OCI-LY7 (cell line): Measurements from ENCODE around the gene LTB. TPM values are rescaled to one million over a fixed set of nuclear protein-coding genes. Genes with fewer than 3 reads are reported as not detected.

Experiments
- BruUV-seq: library from RNA; stranded (reverse); fragments of 400-500 nt; replicated peaks from 2 replicates; lab custom pipeline; 2021; lab: Mats Ljungman, UMichigan
- CTCF ChIA-PET: fragments of 300-600 bp; sonication (Branson Sonifier 250); formaldehyde crosslinking; loops from one replicate; lab custom pipeline; 2022; ENCODE audit warnings: antibody characterized with exemption; ENCODE audit not compliant: unreplicated experiment; lab: Charles Lee
- POLR2A ChIA-PET: fragments of 300-600 bp; sonication (Branson Sonifier 250); formaldehyde crosslinking; loops from one replicate; lab custom pipeline; 2022; ENCODE audit warnings: antibody characterized with exemption; lab: Charles Lee
- DNase-seq: peaks from one replicate; pipeline ENCODE4 v3.0.0-alpha.2; 2015; ENCODE audit warnings: low spot score
- H2AFZ ChIP-seq: fragments of 200-600 bp; sonication (generic), shearing (Covaris generic); 2 replicates; pipeline ENCODE4 v1.6.1; 2014; ENCODE audit warnings: mild to moderate bottlenecking, antibody characterized with exemption, low read length, moderate library complexity
- H3K27ac ChIP-seq: fragments of 200-600 bp; sonication (generic); 2 replicates; pipeline ENCODE4 v1.5.1; 2014; ENCODE audit warnings: mixed run types, low read depth, mild to moderate bottlenecking, moderate library complexity, low read length, inconsistent platforms; ENCODE audit not compliant: poor library complexity, severe bottlenecking
- H3K36me3 ChIP-seq: fragments of 200-600 bp; sonication (generic); 2 replicates; pipeline ENCODE4 v1.6.1; 2014; ENCODE audit warnings: mild to moderate bottlenecking, antibody characterized with exemption, low read length, moderate library complexity, mixed read lengths; ENCODE audit not compliant: insufficient read depth
- H3K4me1 ChIP-seq: fragments of 200-600 bp; sonication (generic); 2 replicates; pipeline ENCODE4 v1.5.1; 2014; ENCODE audit warnings: mild to moderate bottlenecking, low read length; ENCODE audit not compliant: insufficient read depth, poor library complexity, severe bottlenecking
- H3K4me2 ChIP-seq: fragments of 200-600 bp; sonication (generic); 2 replicates; pipeline ENCODE4 v1.6.1; 2014; ENCODE audit warnings: mild to moderate bottlenecking, low read length
- H3K4me3 ChIP-seq: fragments of 200-600 bp; sonication (generic); 2 replicates; pipeline ENCODE4 v1.5.1; 2014; ENCODE audit warnings: mild to moderate bottlenecking, low read depth, low read length; ENCODE audit not compliant: poor library complexity, severe bottlenecking
- H3K79me2 ChIP-seq: fragments of 200-600 bp; sonication (generic); 2 replicates; pipeline ENCODE4 v1.6.1; 2016; ENCODE audit warnings: low read depth, mild to moderate bottlenecking, low read length, moderate library complexity, mixed read lengths; ENCODE audit not compliant: insufficient read depth
- H3K9me2 ChIP-seq: fragments of 200-600 bp; sonication (generic); 2 replicates; pipeline ENCODE4 v1.6.1; 2016; ENCODE audit warnings: mild to moderate bottlenecking, low read length, mixed read lengths; ENCODE audit not compliant: insufficient read depth
- H3K9me3 ChIP-seq: fragments of 200-600 bp; sonication (generic); 2 replicates; pipeline ENCODE4 v1.6.1; 2014; ENCODE audit warnings: mild to moderate bottlenecking, mixed run types, low read length, mixed read lengths
- H4K20me1 ChIP-seq: fragments of 200-600 bp; sonication (generic); 2 replicates; pipeline ENCODE4 v1.6.1; 2014; ENCODE audit warnings: mild to moderate bottlenecking, antibody characterized with exemption, low read length, moderate library complexity, mixed read lengths; ENCODE audit not compliant: insufficient read depth
- CTCF ChIP-seq: fragments of 200-600 bp; sonication (generic); conservative IDR thresholded peaks from 2 replicates; pipeline ENCODE4 v1.5.1; 2014; ENCODE audit warnings: mild to moderate bottlenecking, antibody characterized with exemption, low read length, moderate library complexity, mixed read lengths
- EZH2phosphoT487 ChIP-seq: fragments of 200-600 bp; sonication (generic); IDR thresholded peaks from 2 replicates; pipeline ENCODE4 v1.6.1; 2018; ENCODE audit warnings: low read depth, borderline replicate concordance, mild to moderate bottlenecking, mixed run types, antibody characterized with exemption, low read length, moderate library complexity, mixed read lengths
- intact Hi-C: fragments of 100-400 bp; cut with micrococcal nuclease; formaldehyde crosslinking; loops from one replicate; pipeline ENCODE4 v1.10.0; 2022; ENCODE audit not compliant: unreplicated experiment
- total RNA-seq, 2 experiments: library from RNA; depleted of rRNA in 1 of 2; stranded (reverse); fragments of >200 nt in 1 of 2; shearing (Covaris generic) in 1 of 2; gene quantifications; 2 replicates each; pipeline ENCODE4 v1.2.3, GENCODE V29; 2014 to 2022

The LTB gene
- total RNA-seq, 2 experiments from 2014 or later: 36.5 to 36.9 TPM

GRCh38 chr6:31547727-31548543 lies 34.3 kb downstream of the LTB start:
- H3K79me2 ChIP-seq: peaks cover 23% of the 10 kb centered on the region
- CTCF ChIA-PET: interaction anchor here (0.8 to 3.3 kb wide), 6 partner anchors 33 to 51 kb away, joined by 3 to 23 read pairs (median 4); partner anchors contain the start of gene NCR3
- H4K20me1 ChIP-seq: no peaks in the 10 kb centered on the region
- peak overlapping the region; percentile 82 for H3K4me2 ChIP-seq
- H3K9me3 ChIP-seq: no peaks in the 10 kb centered on the region; the same call in 1 of the 2 replicates
- 0 out of 2 replicates have a peak overlapping the region, but pooled peaks have one; percentile 23 for H2AFZ ChIP-seq
- peak overlapping the region; percentile 67 for H3K4me3 ChIP-seq
- TF ChIP-seq EZH2phosphoT487 (no peak), CTCF (no peak)
- peak overlapping the region; percentile 64 for H3K27ac ChIP-seq
- TSS peak; percentile 79 for BruUV-seq
- H3K9me2 ChIP-seq: no peaks in the 10 kb centered on the region
- peaks cover 28% of the 10 kb centered on the region for H3K36me3 ChIP-seq
- POLR2A ChIA-PET: interaction anchor here (0.7 to 2.9 kb wide), 17 partner anchors 12 to 58 kb away, joined by 3 to 30 read pairs (median 5); partner anchors contain the start of genes LTB, NCR3 and TNF
- DNase-seq: no peak
- peaks cover 58% of the 10 kb centered on the region for H3K4me1 ChIP-seq
- intact Hi-C loops: loop anchor here (1.0 to 10.0 kb wide), 4 partner anchors 33 to 283 kb away; partner anchors contain the start of gene VARS1

- H4K20me1 ChIP-seq: no peaks in the 10 kb centered on the region
- H3K27ac ChIP-seq: peak within 1 kb of the TSS; percentile 64
- H3K79me2 ChIP-seq: peaks cover 29% of the 10 kb centered on the region
- POLR2A ChIA-PET: interaction anchor here (0.5 to 2.4 kb wide), 7 partner anchors 16 to 335 kb away, joined by 3 to 11 read pairs (median 5); partner anchors contain the start of genes LTB and NCR3
- H3K9me3 ChIP-seq: no peaks in the 10 kb centered on the region; the same call in 1 of the 2 replicates
- intact Hi-C loops: loop anchor here (1.0 to 10.0 kb wide), 7 partner anchors 34 to 284 kb away; partner anchors contain the start of genes BAG6 and VARS1
- peaks cover 28% of the 10 kb centered on the region for H3K36me3 ChIP-seq
- CTCF ChIA-PET: interaction anchor here (0.6 to 3.3 kb wide), 3 partner anchors 30 to 68 kb away, joined by 7 to 23 read pairs (median 7); partner anchors contain the start of gene AIF1
- H3K4me3 ChIP-seq: peak within 1 kb of the TSS; percentile 67
- H3K4me1 ChIP-seq: peaks cover 62% of the 10 kb centered on the region
- H3K4me2 ChIP-seq: peak within 1 kb of the TSS; percentile 82
- TF ChIP-seq EZH2phosphoT487 (no peak), CTCF (peak; percentile 28; the same call in 1 of the 2 replicates)
- peak within 1 kb of the TSS; percentile 61 for H2AFZ ChIP-seq
- no peaks in the 10 kb centered on the region for H3K9me2 ChIP-seq
- peak; percentile 99 for DNase-seq
- no TSS peak for BruUV-seq
Measured at GRCh38 chr6:31546958-31547726, 35.1 kb downstream of the LTB start, which contains the start of gene NFKBIL1. NFKBIL1 (plus strand) TSS chr6:31547608; CDS start chr6:31547695, 87 bp downstream.
